K562 (cell line): Measurements from ENCODE around the gene PDCD6IP. TPM values are rescaled to one million over a fixed set of nuclear protein-coding genes. Genes with fewer than 3 reads are reported as not detected.

Experiments used
- ATAC-seq: fragments of 200-7000 bp; cut with Tn5 transposase; 3 replicates; pipeline ENCODE4 v1.9.1; 2020; ENCODE audit warnings: moderate library complexity
- BruUV-seq: library from RNA; stranded (reverse); fragments of 400-500 nt; replicated peaks from 2 replicates; lab custom pipeline; 2021; lab: Mats Ljungman, UMichigan
- CTCF ChIA-PET: fragments of 300-600 bp; formaldehyde crosslinking; extraction: SDS; loops from one replicate; lab custom pipeline; 2021; ENCODE audit warnings: low intra/inter-chr PET ratio; lab: Yijun Ruan, JAX
- POLR2A ChIA-PET: fragments of 300-600, 350-650 bp; sonication (Branson Sonifier 250); formaldehyde crosslinking; extraction: SDS; loops from one replicate; lab custom pipeline; 2021; ENCODE audit warnings: antibody characterized with exemption, inconsistent platforms; lab: Yijun Ruan, JAX
- DNase-seq, 4 experiments: peaks; one replicate each; pipeline versions ENCODE4 v3.0.0 to v3.0.0-alpha.2; 2011 to 2018; ENCODE audit warnings: low spot score in 3 of 4, mixed read lengths in 3 of 4; ENCODE audit errors: extremely low read depth in 1 of 4
- FAIRE-seq: peaks from 2 replicates; lab custom pipeline; 2011; peaks lifted over from hg19 to GRCh38; lab: Jason Lieb, UNC
- H2AFZ ChIP-seq: 2 replicates; pipeline ENCODE4 v1.6.0; 2011; ENCODE audit warnings: low read depth, low read length, control low read depth, inconsistent platforms
- H3K27ac ChIP-seq: fragments of 200-600 bp; 3 replicates; pipeline ENCODE4 v1.8.0; 2011; ENCODE audit warnings: low read depth, mild to moderate bottlenecking, control low read depth, inconsistent platforms, low read length, moderate library complexity, mixed read lengths; ENCODE audit errors: extremely low read depth
- H3K27me3 ChIP-seq, 2 experiments: fragments of 300-600 bp in 1 of 2; 2 replicates in 1 of 2; 3 replicates in 1 of 2; pipeline versions ENCODE4 v1.6.0 to v1.8.0; 2011; ENCODE audit warnings: inconsistent platforms in 2 of 2, low read length in 2 of 2, mild to moderate bottlenecking in 1 of 2, mixed read lengths in 1 of 2, moderate library complexity in 1 of 2; ENCODE audit not compliant: control insufficient read depth in 2 of 2, insufficient read depth in 2 of 2
- H3K36me3 ChIP-seq: fragments of 300-600 bp; 3 replicates; pipeline ENCODE4 v1.8.0; 2011; ENCODE audit warnings: mild to moderate bottlenecking, low read length, inconsistent platforms; ENCODE audit not compliant: control insufficient read depth, insufficient read depth
- H3K4me1 ChIP-seq, 2 experiments: fragments of 200-600 bp in 1 of 2; replicated peaks in 1 of 2; 2 replicates in 1 of 2; 3 replicates in 1 of 2; pipeline versions ENCODE4 v1.5.1 to v1.8.0; 2011; ENCODE audit warnings: inconsistent platforms in 2 of 2, low read length in 2 of 2, mild to moderate bottlenecking in 1 of 2, mixed read lengths in 1 of 2, moderate library complexity in 1 of 2; ENCODE audit not compliant: control insufficient read depth in 2 of 2, insufficient read depth in 2 of 2
- H3K4me2 ChIP-seq: 2 replicates; pipeline ENCODE4 v1.6.1; 2011; ENCODE audit warnings: low read length, control low read depth, inconsistent platforms, mixed read lengths; ENCODE audit not compliant: insufficient read depth
- H3K4me3 ChIP-seq: fragments of 200-600 bp; sonication (generic), shearing (Covaris generic); 2 replicates; pipeline ENCODE4 v1.5.1; 2016; ENCODE audit warnings: control low read depth, inconsistent platforms
- H3K79me2 ChIP-seq: fragments of 200-600 bp; 3 replicates; pipeline ENCODE4 v1.8.0; 2011; ENCODE audit warnings: low read length, inconsistent platforms; ENCODE audit not compliant: control insufficient read depth, insufficient read depth
- H3K9ac ChIP-seq, 2 experiments: 2 replicates each; pipeline versions ENCODE4 v1.6.0 to v1.6.1; 2011; ENCODE audit warnings: low read depth in 2 of 2, low read length in 2 of 2, control low read depth in 1 of 2, inconsistent platforms in 1 of 2, mild to moderate bottlenecking in 1 of 2, mixed read lengths in 1 of 2; ENCODE audit not compliant: insufficient read depth in 1 of 2
- H3K9me1 ChIP-seq: one replicate; pipeline ENCODE4 v1.6.0; 2011; ENCODE audit warnings: inconsistent platforms, mild to moderate bottlenecking, low read length, moderate library complexity; ENCODE audit not compliant: control insufficient read depth, insufficient read depth
- H3K9me3 ChIP-seq: replicated peaks from 2 replicates; pipeline ENCODE4 v1.5.1; 2011; ENCODE audit warnings: low read depth, low read length, inconsistent platforms; ENCODE audit not compliant: control insufficient read depth, insufficient read depth
- H4K20me1 ChIP-seq: replicated peaks from 2 replicates; pipeline ENCODE4 v1.6.1; 2011; ENCODE audit warnings: low read length, inconsistent platforms, mixed read lengths; ENCODE audit not compliant: control insufficient read depth, insufficient read depth
- CEBPB ChIP-seq: fragments of 450-650 bp; IDR thresholded peaks from 2 replicates; pipeline ENCODE4 v1.6.1; 2016; ENCODE audit warnings: missing genetic modification characterization, missing compliant biosample characterization
- EP300 ChIP-seq: IDR thresholded peaks from 2 replicates; pipeline ENCODE4 v1.6.1; 2012; ENCODE audit warnings: low read length, improper control_type of control experiment
- NONO ChIP-seq, 2 experiments: fragments of 200-400 bp in 1 of 2; fragments of 450-650 bp in 1 of 2; formaldehyde crosslinking in 1 of 2; IDR thresholded peaks; 2 replicates each; pipeline ENCODE4 v1.6.1; 2017; ENCODE audit warnings: low read depth in 2 of 2, mild to moderate bottlenecking in 2 of 2, moderate library complexity in 2 of 2, low read length in 1 of 2
- RFX1 ChIP-seq: fragments of 450-650 bp; IDR thresholded peaks from 2 replicates; pipeline ENCODE4 v1.6.1; 2016; ENCODE audit warnings: mild to moderate bottlenecking, moderate library complexity
- SMAD2 ChIP-seq: fragments of 150-350 bp; IDR thresholded peaks from 2 replicates; pipeline ENCODE4 v1.6.1; 2014; ENCODE audit warnings: low read depth, mild to moderate bottlenecking, low read length
- TEAD1 ChIP-seq, 2 experiments: fragments of 450-650 bp in 1 of 2; sonication (generic) in 1 of 2; formaldehyde crosslinking; IDR thresholded peaks; 2 replicates each; pipeline versions ENCODE4 v1.4.0 to v1.8.0; 2020 to 2022; ENCODE audit warnings: mild to moderate bottlenecking in 2 of 2, missing genetic modification reagents in 1 of 2
- ZBTB11 ChIP-seq, 3 experiments: fragments of 200-800 bp in 1 of 3; fragments of 250-450 bp in 1 of 3; fragments of 450-650 bp in 1 of 3; sonication (Bioruptor Pico) in 1 of 3; sonication (Bioruptor generic) in 1 of 3; formaldehyde crosslinking in 1 of 3; IDR thresholded peaks; 2 replicates each; pipeline versions ENCODE4 v1.6.1 to v1.8.0; 2016 to 2022; ENCODE audit warnings: mild to moderate bottlenecking in 2 of 3, missing genetic modification characterization in 2 of 3, missing compliant biosample characterization in 1 of 3, moderate library complexity in 1 of 3
- WGBS: fragments of 100-300 bp; shearing (Covaris generic); methylation state at CpG from one replicate; pipeline ENCODE4 v1.1.6; 2016; ENCODE audit warnings: low coverage, mixed read lengths; ENCODE audit not compliant: insufficient coverage; ENCODE audit errors: missing lambda C conversion rate; 5-methylcytosine and 5-hydroxymethylcytosine counted together
- in situ Hi-C: fragments of 300-500 bp; cut with MboI; formaldehyde crosslinking; loops from 4 replicates; pipeline ENCODE4 v1.15.0; 2018; ENCODE audit warnings: inconsistent platforms, mixed read lengths
- intact Hi-C: fragments of 100-400 bp; cut with micrococcal nuclease; formaldehyde crosslinking; loops from 2 replicates; pipeline ENCODE4 v1.14.2; 2022
- polyA plus RNA-seq, 8 experiments: library from polyadenylated mRNA; depleted of rRNA in 4 of 8; stranded (reverse) in 5 of 8; unstranded in 3 of 8; fragments of >200 nt; fragmentation: Nextera tagmentation in 2 of 8; fragmentation: Illumina TruSeq in 1 of 8; extraction: Ambion mirVana in 2 of 8; extraction: Trizol in 1 of 8; gene quantifications; 2 replicates each; pipeline versions ENCODE4 v1.2.1 to v1.2.3, GENCODE V29; 2011 to 2014; ENCODE audit warnings: inconsistent platforms in 1 of 8, missing spikeins in 1 of 8
- total RNA-seq, 7 experiments: library from RNA; depleted of rRNA in 6 of 7; stranded (reverse); fragments of >200 nt in 6 of 7; fragmentation: Illumina TruSeq in 2 of 7; extraction: Trizol in 2 of 7; gene quantifications; 2 replicates each; pipeline versions ENCODE4 v1.2.1 to v1.2.3, GENCODE V29; 2011 to 2021; ENCODE audit warnings: low replicate concordance in 1 of 7

The PDCD6IP gene
- total and polyA plus RNA-seq, 9 of the 15 experiments (the other 6 are each of a cell fraction or from before 2014, with no cell fraction given): 40.2 to 302 (median 122) TPM

- H2AFZ ChIP-seq: no peak overlapping the region
- no peak overlapping the region for H3K9ac ChIP-seq
- no peak for TF ChIP-seq SMAD2
- TF ChIP-seq RFX1: no peak
- H3K9me1 ChIP-seq: no peaks in the 10 kb centered on the region
- POLR2A ChIA-PET: no interaction called here
- ATAC-seq (no peak), DNase-seq (no peak), FAIRE-seq (no peak)
- H3K27me3 ChIP-seq: no peaks in the 10 kb centered on the region
- no peak overlapping the region for H3K4me2 ChIP-seq
- in situ Hi-C loops: loop anchor here (25.0 kb wide), 1 partner anchor 387 kb away; no protein-coding TSS in a partner anchor
- intact Hi-C loops: no loop called here
- H3K27ac ChIP-seq: no peak overlapping the region
- no peak overlapping the region for H3K4me3 ChIP-seq
- no peaks in the 10 kb centered on the region for H3K79me2 ChIP-seq
- no peaks in the 10 kb centered on the region; a peak in 1 of 5 replicates for H3K4me1 ChIP-seq
- no peaks in the 10 kb centered on the region for H3K36me3 ChIP-seq
- no TSS peak for BruUV-seq
- 0% methylated on average over 1 of the region's 1 CpG for WGBS
- CTCF ChIA-PET: no interaction called here
- no peaks in the 10 kb centered on the region for H3K9me3 ChIP-seq
- no peaks in the 10 kb centered on the region for H4K20me1 ChIP-seq
Measured at GRCh38 chr3:33874815-33875214, 76.4 kb downstream of the PDCD6IP start.

- Histone ChIP-seq H3K79me2 (no peaks in the 10 kb centered on the region), H3K27me3 (no peaks in the 10 kb centered on the region), H4K20me1 (no peaks in the 10 kb centered on the region), H3K4me3 (no peak overlapping the region), H3K27ac (no peak overlapping the region), H3K36me3 (no peaks in the 10 kb centered on the region), H3K4me1 (no peaks in the 10 kb centered on the region; a peak in 1 of 5 replicates), H3K9ac (no peak overlapping the region), H3K4me2 (no peak overlapping the region), H3K9me1 (no peaks in the 10 kb centered on the region), H2AFZ (no peak overlapping the region), H3K9me3 (no peaks in the 10 kb centered on the region)
- FAIRE-seq: no peak
- in situ Hi-C loops: loop anchor here (25.0 kb wide), 1 partner anchor 387 kb away; no protein-coding TSS in a partner anchor
- ATAC-seq: no peak
- no TSS peak for BruUV-seq
- POLR2A ChIA-PET: no interaction called here
- intact Hi-C loops: no loop called here
- no peak for DNase-seq
- CTCF ChIA-PET: no interaction called here
- TF ChIP-seq CEBPB (tag): no peak
- no peak for TF ChIP-seq NONO (IDR thresholded peaks at IDR 0.05; ENCODE audit: low read depth in 2 of 2, low read length in 1 of 2)
- TF ChIP-seq TEAD1 (CRISPR knock-in tag; IDR thresholded peaks at IDR 0.05): no peak
- no peak for TF ChIP-seq ZBTB11 (CRISPR knock-in tag; IDR thresholded peaks at IDR 0.05)
- no peak for TF ChIP-seq EP300
Measured at GRCh38 chr3:33875680-33876079, 77.2 kb downstream of the PDCD6IP start.
